NCI-H526 (cell line): ENCODE results near the gene YLPM1.
"Not testable (repeated sequence)": the region's sequence is repeated elsewhere in the genome, so short reads cannot be mapped to it uniquely, and the experiment has no call there.

ENCODE experiments used
- DNase-seq, 2 experiments: peaks; one replicate each; lab custom pipeline; 2025; lab: John Stamatoyannopoulos, UW

The YLPM1 gene

GRCh38 chr14:74762917-74763802, at the start of gene YLPM1:
YLPM1 (plus strand) TSS chr14:74763316; CDS start chr14:74763490, 174 bp downstream.
- DNase-seq = peak; percentile 97 to 98

GRCh38 chr14:74713395-74713735, 49.8 kb upstream of the YLPM1 start:
- DNase-seq = no peak

GRCh38 chr14:74720526-74720925, 42.6 kb upstream of the YLPM1 start:
- DNase-seq = no peak

DNA sequence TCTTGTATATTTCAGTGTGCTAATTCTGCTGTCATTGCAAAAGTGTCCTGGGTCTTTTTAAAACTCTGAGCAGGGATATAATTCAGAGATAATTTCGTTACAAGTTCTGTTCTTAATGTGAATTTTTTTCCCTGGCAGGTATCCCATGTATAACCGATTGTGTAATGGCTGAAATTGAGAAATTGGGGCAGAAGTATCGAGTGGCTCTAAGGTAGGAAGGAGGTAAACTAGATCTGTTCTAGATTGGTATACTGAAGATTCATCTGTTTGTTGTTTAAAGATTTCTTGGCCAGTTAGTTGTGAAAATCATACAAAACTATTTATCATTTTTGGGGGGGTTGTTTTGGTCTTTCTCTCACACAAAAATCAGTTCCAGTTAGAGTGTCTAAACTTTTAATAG, 40.0 kb upstream of the YLPM1 start:
- no peak for DNase-seq

DNA sequence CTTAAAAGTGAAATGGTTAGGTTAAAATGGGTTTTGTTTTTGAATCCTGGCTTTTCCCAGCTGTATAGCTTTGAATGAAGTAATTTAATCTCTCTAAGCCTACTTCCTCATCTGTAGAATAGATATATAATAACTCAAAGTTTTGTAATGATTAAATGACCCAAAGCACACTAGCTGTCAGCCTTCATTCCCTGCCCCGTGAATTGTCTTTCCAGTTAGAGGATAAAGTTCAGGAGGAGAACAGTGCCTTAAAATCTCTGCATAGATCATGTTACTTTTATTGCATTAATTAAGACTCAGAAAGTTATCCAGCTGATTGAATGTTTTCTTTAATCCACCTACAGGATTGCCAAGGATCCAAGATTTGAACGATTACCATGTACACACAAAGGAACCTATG, 30.7 kb upstream of the YLPM1 start:
- DNase-seq = no peak

DNA sequence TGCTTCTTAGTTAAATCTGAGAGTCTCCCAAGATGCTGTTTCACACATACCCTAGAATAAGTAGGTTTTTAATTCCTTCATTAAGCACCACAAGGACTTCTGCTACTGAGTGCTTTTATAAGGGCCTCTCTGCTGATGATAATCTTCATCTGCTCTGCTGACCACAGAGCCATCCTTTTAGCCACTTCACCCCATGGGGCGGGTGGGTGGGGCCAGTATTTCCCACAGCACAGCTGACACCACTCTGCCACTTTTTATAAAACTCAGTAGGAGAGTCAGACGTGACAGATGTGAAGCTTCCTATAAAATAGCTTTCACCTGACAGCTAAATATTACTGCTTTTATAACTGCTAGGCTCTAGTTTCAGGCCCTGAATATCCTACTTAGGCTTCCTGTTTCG, 29.9 kb upstream of the YLPM1 start:
- no peak for DNase-seq

DNA sequence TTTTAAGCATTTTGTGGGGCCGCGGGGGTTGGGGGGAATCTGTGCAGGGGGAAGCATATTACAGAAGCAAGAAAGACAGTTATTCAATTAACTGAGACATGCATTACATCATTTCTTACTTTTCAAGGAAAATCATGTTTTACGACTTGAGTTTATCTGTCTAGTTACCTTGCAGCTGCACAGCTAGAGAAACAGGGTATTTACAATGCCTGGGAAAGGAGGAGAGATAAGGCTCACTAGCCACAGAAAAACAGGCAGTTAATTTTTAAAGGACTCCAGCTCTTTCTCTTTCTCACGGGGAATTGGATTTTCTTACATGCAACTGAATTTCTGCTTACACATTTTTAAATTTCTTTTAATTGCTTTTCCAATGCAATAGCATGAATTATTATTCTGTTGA, 28.0 kb upstream of the YLPM1 start:
- no peak for DNase-seq

- DNase-seq = no peak
Observed at GRCh38 chr14:74737753-74738325, 25.3 kb upstream of the YLPM1 start.

DNA sequence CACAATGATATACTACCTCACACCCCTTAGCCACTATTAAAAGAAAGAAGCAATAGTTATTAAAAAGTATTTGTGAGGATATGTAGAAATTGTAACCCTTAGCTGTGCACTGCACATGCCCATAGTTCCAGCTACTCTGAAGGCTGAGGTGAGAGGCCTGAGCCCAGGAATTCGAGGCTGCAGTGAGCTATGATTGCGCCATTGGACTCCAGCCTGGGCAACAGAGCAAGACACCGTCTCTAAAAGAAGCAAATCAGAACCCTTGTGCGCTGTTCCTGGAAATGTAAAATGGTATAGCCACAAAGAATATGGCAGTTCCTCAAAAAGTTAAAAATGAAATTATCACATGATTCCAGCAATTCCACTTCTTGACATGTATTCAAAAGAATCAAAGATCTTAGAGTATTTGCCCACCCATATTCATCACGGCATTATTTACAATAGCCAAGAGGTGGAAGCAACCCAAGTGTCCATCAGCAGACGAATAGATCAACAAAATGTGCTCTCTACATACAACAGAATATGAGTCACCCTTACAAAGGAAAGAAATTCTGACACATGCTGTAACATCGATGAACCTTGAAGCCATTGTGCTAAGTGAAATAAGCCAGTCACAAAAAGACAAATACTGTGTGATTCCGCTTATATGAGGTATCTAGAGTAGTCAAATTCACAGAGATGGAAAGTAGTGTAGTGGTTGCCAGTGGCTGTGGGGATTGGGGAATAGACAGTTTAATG, 23.7 kb upstream of the YLPM1 start:
- no peak for DNase-seq

DNA sequence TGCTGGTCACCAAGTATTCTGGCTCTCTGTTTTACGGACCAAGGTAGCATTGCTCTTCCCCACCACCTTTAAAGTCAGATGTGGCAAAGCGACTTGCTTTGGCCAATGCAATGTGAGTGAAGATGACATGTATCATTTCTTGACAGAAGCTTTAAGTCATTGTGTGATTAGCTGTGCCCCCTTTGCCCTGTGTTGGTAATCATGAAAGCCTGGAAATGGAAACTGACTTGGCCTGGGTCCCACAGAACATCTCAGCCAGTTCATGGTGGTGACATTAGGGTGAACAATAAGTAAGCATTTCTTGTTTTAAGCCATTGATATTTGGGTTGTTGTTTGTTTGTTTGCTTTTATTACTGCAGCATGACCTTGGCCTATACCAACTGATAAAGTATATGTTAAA, 15.9 kb upstream of the YLPM1 start:
- DNase-seq = no peak

DNA sequence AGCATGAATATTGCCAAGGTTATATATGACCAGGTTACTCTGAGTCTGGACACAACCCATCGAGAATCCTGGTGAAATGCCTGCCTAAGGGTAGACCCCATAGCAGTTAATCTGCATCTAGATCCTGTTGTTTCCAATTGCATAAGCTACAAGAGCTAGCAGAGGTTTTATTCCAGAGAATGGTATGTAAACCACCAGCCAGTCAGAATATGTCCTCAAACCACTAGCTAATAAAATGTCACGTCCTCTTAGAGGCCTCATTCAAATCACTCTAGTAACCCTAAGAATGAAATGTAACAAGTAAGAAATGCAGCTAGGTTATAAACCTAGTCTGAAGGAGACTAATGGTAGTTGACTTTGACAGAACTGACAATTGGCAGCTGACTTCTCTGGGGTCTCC, 9.0 kb upstream of the YLPM1 start:
- DNase-seq = no peak

GRCh38 chr14:74754899-74755298, 8.2 kb upstream of the YLPM1 start:
- DNase-seq = no peak

- DNase-seq = no peak
Observed at GRCh38 chr14:74756326-74756725, 6.8 kb upstream of the YLPM1 start.

DNA sequence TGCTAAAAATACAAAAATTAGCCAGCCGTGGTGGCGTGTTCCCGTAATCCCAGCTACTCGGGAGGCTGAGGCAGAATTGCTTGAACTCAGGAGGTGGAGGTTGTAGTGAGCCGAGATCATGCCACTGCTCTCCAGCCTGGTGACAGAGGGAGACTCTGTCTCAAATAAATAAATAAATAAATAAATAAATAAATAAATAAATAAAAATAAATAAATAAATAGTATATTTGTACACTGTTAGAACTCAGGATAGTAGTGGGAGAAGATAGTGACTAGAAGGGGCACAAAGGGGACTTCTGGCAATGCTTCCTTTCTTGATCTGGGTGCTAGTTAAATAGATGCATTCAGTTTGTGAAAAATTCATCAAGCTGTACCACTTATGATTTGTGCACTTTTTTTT, 4.6 kb upstream of the YLPM1 start:
- not testable (repeated sequence) for DNase-seq

GRCh38 chr14:74763803-74764531, 851 bp downstream of the YLPM1 start:
- peak in 1 of 2 experiments; percentile 10 for DNase-seq

DNA sequence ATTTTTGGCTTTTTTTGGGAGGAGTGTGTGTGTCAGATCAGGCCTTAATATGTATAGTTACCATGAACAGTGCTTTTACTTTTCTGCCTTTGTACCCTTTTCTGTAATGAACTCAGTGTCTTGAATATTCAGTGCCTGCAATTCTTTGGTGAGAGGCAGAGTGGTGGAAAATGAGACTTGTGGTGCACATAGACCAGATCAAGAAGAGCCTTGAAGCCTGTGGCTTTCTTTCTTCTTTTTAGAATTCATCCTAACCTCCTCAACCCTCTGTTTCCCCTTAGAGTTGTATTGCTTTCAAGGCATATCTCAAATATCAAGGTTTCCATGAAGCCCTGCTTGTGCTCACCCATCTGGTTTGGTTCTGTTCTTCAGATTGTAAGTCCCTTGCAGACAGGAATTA, 2.6 kb downstream of the YLPM1 start:
- DNase-seq = no peak

- DNase-seq = no peak
Observed at GRCh38 chr14:74771399-74771798, 8.3 kb downstream of the YLPM1 start.

GRCh38 chr14:74784634-74785033, 21.5 kb downstream of the YLPM1 start:
- DNase-seq = no peak

DNA sequence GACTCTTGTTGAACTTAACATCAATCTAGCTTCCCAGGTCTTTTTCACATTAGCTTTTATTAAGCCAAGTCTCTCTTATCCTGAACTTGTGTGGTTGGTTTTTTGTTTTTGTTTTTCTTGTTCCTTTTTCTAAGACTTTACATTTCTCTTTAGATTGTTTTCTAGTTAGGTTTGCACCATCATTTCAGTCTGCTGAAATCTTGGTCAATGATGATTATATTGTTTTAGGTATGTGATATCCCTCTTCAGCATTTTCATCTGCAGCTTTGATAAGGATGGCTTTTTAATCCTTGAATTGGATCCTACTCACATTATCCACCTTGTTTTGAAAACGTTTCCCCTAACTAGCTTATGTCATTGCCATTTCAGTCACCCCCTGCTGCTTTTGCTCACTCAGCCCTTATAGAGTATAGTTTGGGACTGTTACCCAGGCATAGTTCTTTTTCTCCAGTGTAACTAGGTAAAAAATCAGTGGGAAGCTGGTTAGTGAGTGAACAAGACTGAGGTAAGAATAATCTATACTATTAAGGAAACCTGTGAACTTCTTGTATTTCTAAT, 22.0 kb downstream of the YLPM1 start:
- DNase-seq = no peak

- no peak for DNase-seq
Observed at GRCh38 chr14:74786796-74787315, 23.7 kb downstream of the YLPM1 start.

DNA sequence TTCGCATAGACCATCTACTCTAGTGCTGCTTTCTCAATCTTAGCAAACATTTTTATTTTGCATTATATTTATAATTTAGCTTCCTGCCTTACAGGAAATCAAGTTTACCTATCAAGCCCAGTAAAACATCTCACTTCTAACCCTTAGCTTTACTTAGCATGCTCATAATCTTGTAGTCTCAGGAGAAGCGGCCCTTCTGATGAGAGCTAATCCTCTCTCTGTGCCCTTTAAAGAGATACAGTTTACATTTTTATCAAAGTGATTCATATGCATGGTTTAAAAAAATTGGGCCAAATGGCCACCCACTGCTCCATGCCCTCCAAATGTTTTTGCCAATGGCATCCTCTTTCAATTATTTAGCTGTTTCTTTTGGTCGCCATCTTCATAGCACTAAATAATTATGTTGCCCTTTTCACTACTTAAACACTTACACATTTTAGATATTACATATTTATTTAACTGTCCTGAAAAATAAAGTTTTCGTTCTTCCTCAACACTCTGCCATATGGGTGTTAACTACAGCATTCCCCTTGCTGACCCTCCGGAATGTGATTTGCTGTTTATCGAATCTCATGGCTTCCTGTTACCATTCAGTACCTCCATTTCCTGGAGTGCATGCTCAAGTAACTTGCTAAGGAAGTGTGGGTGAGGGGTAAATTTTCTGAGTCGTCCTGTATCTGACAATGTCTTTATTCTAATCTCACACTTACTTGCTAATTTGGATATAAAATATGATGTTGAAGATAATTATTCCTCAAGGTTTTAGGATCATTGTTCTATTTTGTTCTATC, 29.3 kb downstream of the YLPM1 start:
- no peak for DNase-seq
